DND-41 (cell line): ENCODE measurements around the gene TCF4.

ENCODE experiments used
- ATAC-seq: fragments of 200-7000 bp; cut with Tn5 transposase; 3 replicates; pipeline ENCODE4 v1.9.1; 2021; ENCODE audit warnings: low read depth; ENCODE audit not compliant: insufficient read depth
- DNase-seq: peaks from one replicate; pipeline ENCODE4 v3.0.0-alpha.2; 2020
- H2AFZ ChIP-seq: 2 replicates; pipeline ENCODE4 v1.6.0; 2012; ENCODE audit warnings: low read depth, low read length
- H3K27ac ChIP-seq: 2 replicates; pipeline ENCODE4 v1.5.1; 2012; ENCODE audit warnings: low read length, inconsistent platforms
- H3K27me3 ChIP-seq: fragments of 200-600 bp; sonication (generic); 2 replicates; pipeline ENCODE4 v1.6.0; 2012; ENCODE audit warnings: low read length, mild to moderate bottlenecking, inconsistent platforms; ENCODE audit not compliant: insufficient read depth, poor library complexity
- H3K36me3 ChIP-seq: 2 replicates; pipeline ENCODE4 v1.5.1; 2012; ENCODE audit warnings: low read length, inconsistent platforms; ENCODE audit not compliant: insufficient read depth
- H3K4me1 ChIP-seq: 2 replicates; pipeline ENCODE4 v1.5.1; 2012; ENCODE audit warnings: mild to moderate bottlenecking, low read length; ENCODE audit not compliant: insufficient read depth
- H3K4me2 ChIP-seq: 2 replicates; pipeline ENCODE4 v1.6.0; 2012; ENCODE audit warnings: mild to moderate bottlenecking, moderate library complexity, low read length, inconsistent platforms; ENCODE audit not compliant: insufficient read depth
- H3K4me3 ChIP-seq, 2 experiments: fragments of 200-600 bp in 1 of 2; shearing (Covaris generic) in 1 of 2; 2 replicates each; pipeline ENCODE4 v1.5.1; 2012 to 2016; ENCODE audit warnings: inconsistent platforms in 2 of 2, low read length in 2 of 2, mild to moderate bottlenecking in 2 of 2, low read depth in 1 of 2, moderate library complexity in 1 of 2
- H3K79me2 ChIP-seq: 2 replicates; pipeline ENCODE4 v1.6.0; 2012; ENCODE audit warnings: low read length, inconsistent platforms; ENCODE audit not compliant: insufficient read depth
- H3K9ac ChIP-seq: 2 replicates; pipeline ENCODE4 v1.6.0; 2012; ENCODE audit warnings: low read depth, mild to moderate bottlenecking, inconsistent platforms, low read length, moderate library complexity
- H3K9me3 ChIP-seq: 2 replicates; pipeline ENCODE4 v1.5.1; 2012; ENCODE audit warnings: low read length, moderate library complexity, mild to moderate bottlenecking, inconsistent platforms; ENCODE audit not compliant: insufficient read depth, severe bottlenecking
- H4K20me1 ChIP-seq: 2 replicates; pipeline ENCODE4 v1.6.0; 2012; ENCODE audit warnings: low read length; ENCODE audit not compliant: insufficient read depth
- CTCF ChIP-seq: IDR thresholded peaks from 2 replicates; pipeline ENCODE4 v1.5.1; 2012; ENCODE audit warnings: borderline replicate concordance, low read length, moderate library complexity, mild to moderate bottlenecking; ENCODE audit not compliant: poor library complexity, severe bottlenecking; ENCODE audit errors: extremely low read depth
- EZH2 ChIP-seq: IDR thresholded peaks from 3 replicates; pipeline ENCODE4 v1.6.1; 2012; ENCODE audit warnings: borderline replicate concordance, low read depth, mild to moderate bottlenecking, moderate library complexity, low read length, inconsistent platforms; ENCODE audit not compliant: severe bottlenecking

TCF4 gene

GRCh38 chr18:55306359-55307024 is 281.5 kb downstream of the TCF4 start:
- H3K79me2 ChIP-seq = no peaks in the 10 kb centered on the region
- H3K9me3 ChIP-seq = no peaks in the 10 kb centered on the region
- no peaks in the 10 kb centered on the region for H3K27me3 ChIP-seq
- DNase-seq (no peak), ATAC-seq (no peak)
- no peaks in the 10 kb centered on the region for H3K36me3 ChIP-seq
- no peak overlapping the region for H2AFZ ChIP-seq
- H4K20me1 ChIP-seq = no peaks in the 10 kb centered on the region
- no peak overlapping the region for H3K9ac ChIP-seq
- no peak overlapping the region for H3K4me3 ChIP-seq
- H3K4me1 ChIP-seq = no peaks in the 10 kb centered on the region
- H3K4me2 ChIP-seq = no peak overlapping the region
- TF ChIP-seq CTCF (no peak), EZH2 (no peak)
- no peak overlapping the region for H3K27ac ChIP-seq

- TF ChIP-seq CTCF = no peak
- TF ChIP-seq EZH2 = no peak
- Histone ChIP-seq H2AFZ (no peak overlapping the region), H3K36me3 (no peaks in the 10 kb centered on the region), H3K27ac (no peak overlapping the region), H3K27me3 (no peaks in the 10 kb centered on the region), H3K79me2 (no peaks in the 10 kb centered on the region), H3K4me2 (no peak overlapping the region), H3K9me3 (no peaks in the 10 kb centered on the region), H3K9ac (no peak overlapping the region), H3K4me3 (no peak overlapping the region), H3K4me1 (no peaks in the 10 kb centered on the region), H4K20me1 (no peaks in the 10 kb centered on the region)
- DNase-seq (no peak), ATAC-seq (no peak)
Measured at GRCh38 chr18:55302167-55302833, 285.7 kb downstream of the TCF4 start.

- H3K4me2 ChIP-seq = no peak overlapping the region
- H3K79me2 ChIP-seq = no peaks in the 10 kb centered on the region
- no peak for ATAC-seq
Measured at GRCh38 chr18:55301824-55302166, 286.2 kb downstream of the TCF4 start.

More at GRCh38 chr18:55301824-55302166, 286.2 kb downstream of the TCF4 start:
- Histone ChIP-seq H3K9ac (no peak overlapping the region), H3K36me3 (no peaks in the 10 kb centered on the region), H3K9me3 (no peaks in the 10 kb centered on the region), H3K4me1 (no peaks in the 10 kb centered on the region), H3K4me3 (no peak overlapping the region), H3K27me3 (no peaks in the 10 kb centered on the region), H2AFZ (no peak overlapping the region), H3K27ac (no peak overlapping the region), H4K20me1 (no peaks in the 10 kb centered on the region)
- TF ChIP-seq EZH2 (no peak), CTCF (no peak)
- DNase-seq = no peak
